Kidney (tissue), 14 donors: ENCODE data around the gene TMEM45A. TPM values are rescaled to one million over a fixed set of nuclear protein-coding genes. Genes with fewer than 3 reads are reported as not detected.

Source experiments
- DNase-seq, 5 donors: peaks; one replicate each; pipeline ENCODE4 v3.0.0-alpha.2; 2013 to 2020
- FAIRE-seq: peaks from 2 replicates; lab custom pipeline; 2012; peaks lifted over from hg19 to GRCh38; lab: Jason Lieb, UNC
- H3K27ac ChIP-seq, 2 donors: one replicate each; pipeline ENCODE4 v1.7.0; 2013; ENCODE audit warnings: low read depth in 2 of 2, low read length in 2 of 2, inconsistent platforms in 1 of 2
- H3K27me3 ChIP-seq: one replicate; pipeline ENCODE4 v1.7.1; 2013; ENCODE audit warnings: low read length, inconsistent platforms; ENCODE audit not compliant: control insufficient read depth, insufficient read depth
- H3K36me3 ChIP-seq, 3 donors: one replicate each; pipeline versions ENCODE4 v1.7.0 to v1.7.1; 2013; ENCODE audit warnings: low read length in 3 of 3, control low read depth in 1 of 3, inconsistent platforms in 1 of 3; ENCODE audit not compliant: insufficient read depth in 3 of 3, control insufficient read depth in 2 of 3
- H3K4me1 ChIP-seq, 3 donors: one replicate each; pipeline versions ENCODE4 v1.7.0 to v1.7.1; 2013; ENCODE audit warnings: low read length in 3 of 3, inconsistent platforms in 1 of 3, low read depth in 1 of 3; ENCODE audit not compliant: control insufficient read depth in 2 of 3, insufficient read depth in 2 of 3
- H3K4me3 ChIP-seq, 3 donors: one replicate each; pipeline versions ENCODE4 v1.7.0 to v1.8.1; 2013; ENCODE audit warnings: low read length in 3 of 3, control low read depth in 1 of 3, inconsistent platforms in 1 of 3
- H3K9ac ChIP-seq, 3 donors: one replicate each; pipeline versions ENCODE4 v1.7.0 to v1.7.1; 2013; ENCODE audit warnings: low read length in 3 of 3, control low read depth in 1 of 3, inconsistent platforms in 1 of 3
- H3K9me3 ChIP-seq, 3 donors: one replicate each; pipeline versions ENCODE4 v1.7.0 to v1.7.1; 2013; ENCODE audit warnings: low read length in 3 of 3, control low read depth in 1 of 3, inconsistent platforms in 1 of 3; ENCODE audit not compliant: control insufficient read depth in 2 of 3, insufficient read depth in 1 of 3
- CTCF ChIP-seq: IDR thresholded peaks from 3 replicates; pipeline ENCODE4 v1.5.1; 2012; ENCODE audit warnings: mild to moderate bottlenecking, moderate library complexity, borderline replicate concordance; ENCODE audit not compliant: insufficient read depth; ENCODE audit errors: extremely low read depth
- intact Hi-C: fragments of 100-400 bp; cut with DNase I; formaldehyde crosslinking; loops from one replicate; pipeline ENCODE4 v1.11.1; 2022
- polyA plus RNA-seq: library from polyadenylated mRNA; stranded (reverse); fragments of 350-450 nt; fragmentation: Illumina TruSeq; extraction: RNeasy Lipid Tissue Mini Kit (QIAGEN cat#74804); gene quantifications from one replicate; pipeline ENCODE4 v1.2.3, GENCODE V29; 2014; ENCODE audit warnings: low read depth, low replicate concordance; ENCODE audit not compliant: insufficient read depth
- total RNA-seq: library from RNA; stranded (reverse); fragmentation: NEBNext Ultra II Directional; extraction: Animal tissue kit (Norgen Biotek cat#: 25700); gene quantifications from one replicate; pipeline ENCODE4 v1.2.1, GENCODE V29; 2021
- donor health status: control.
- donor health status: control.
- donor health status: control.
- donor health status: control.
- donor health status: control.
- donor health status: DM: yes; HTN: yes; CAD: no.
- donor health status: Normal renal cell carcinoma (clear cell type).

Gene TMEM45A
- total and polyA plus RNA-seq, 2 donors from 2014 or later = 3.4 to 4.6 TPM

- intact Hi-C loops = no loop called here
- no peak for FAIRE-seq
Measured at GRCh38 chr3:100458814-100459213, 33.6 kb upstream of the TMEM45A start.

GRCh38 chr3:100463002-100463401 lies 29.4 kb upstream of the TMEM45A start:
- Histone ChIP-seq H3K4me1 (peaks cover 0 to 2% (median 0%) of the 10 kb centered on the region in 3 donors), H3K27ac (no peak overlapping the region), H3K36me3 (no peaks in the 10 kb centered on the region), H3K27me3 (no peaks in the 10 kb centered on the region), H3K9ac (no peak overlapping the region), H3K9me3 (peaks cover 0 to 3% (median 0%) of the 10 kb centered on the region in 3 donors), H3K4me3 (no peak overlapping the region)
- intact Hi-C loops = loop anchor here (10.0 kb wide), 1 partner anchor 122 kb away; no protein-coding TSS in a partner anchor
- peak; percentile 65 for TF ChIP-seq CTCF
- peak in 3 of 5 donors; percentile 21 to 82 (median 56) for DNase-seq
- peak; percentile 77 for FAIRE-seq

More at GRCh38 chr3:100458814-100459213, 33.6 kb upstream of the TMEM45A start:
- Histone ChIP-seq H3K9me3 (no peaks in the 10 kb centered on the region), H3K27ac (no peak overlapping the region), H3K27me3 (no peaks in the 10 kb centered on the region), H3K4me3 (no peak overlapping the region), H3K9ac (no peak overlapping the region), H3K4me1 (no peaks in the 10 kb centered on the region), H3K36me3 (no peaks in the 10 kb centered on the region)
- no peak for DNase-seq
- no peak for TF ChIP-seq CTCF

GRCh38 chr3:100463646-100464155 lies 28.7 kb upstream of the TMEM45A start:
- H3K4me3 ChIP-seq = no peak overlapping the region
- peaks cover 0 to 2% (median 0%) of the 10 kb centered on the region in 3 donors for H3K4me1 ChIP-seq
- no peak for FAIRE-seq
- no peak for TF ChIP-seq CTCF
- intact Hi-C loops = loop anchor here (10.0 kb wide), 1 partner anchor 121 kb away; no protein-coding TSS in a partner anchor
- peaks cover 0 to 6% (median under 1%) of the 10 kb centered on the region in 3 donors for H3K9me3 ChIP-seq
- no peak overlapping the region for H3K9ac ChIP-seq
- no peaks in the 10 kb centered on the region for H3K36me3 ChIP-seq
- H3K27ac ChIP-seq = no peak overlapping the region
- DNase-seq = no peak
- no peaks in the 10 kb centered on the region for H3K27me3 ChIP-seq
